Measurements from ENCODE around the gene TMEM117.

TMEM117 gene

GRCh38 chr12:44294649-44295048 lies 458.8 kb downstream of the TMEM117 start:
- no peak for DNase-seq (ENCODE audit: low read depth)
- no peak for TF ChIP-seq CTCF (conservative IDR thresholded peaks at IDR 0.05; ENCODE audit: low read depth, low read length)

GRCh38 chr12:44295958-44296623 lies 460.2 kb downstream of the TMEM117 start:
- H3K4me3 ChIP-seq (ENCODE audit: low read length): no peak overlapping the region
- no peak for DNase-seq (ENCODE audit: low read depth)
- no peak for TF ChIP-seq CTCF (conservative IDR thresholded peaks at IDR 0.05; ENCODE audit: low read depth, low read length)

More at GRCh38 chr12:44294649-44295048, 458.8 kb downstream of the TMEM117 start:
- H3K4me3 ChIP-seq (ENCODE audit: low read length): no peak overlapping the region

- TF ChIP-seq CTCF (conservative IDR thresholded peaks at IDR 0.05; ENCODE audit: low read depth, low read length): no peak
- H3K4me3 ChIP-seq (ENCODE audit: low read length): no peak overlapping the region
- no peak for DNase-seq (ENCODE audit: low read depth)
Measured at GRCh38 chr12:44296624-44297197, 460.8 kb downstream of the TMEM117 start.

GRCh38 chr12:44299524-44299923 lies 463.6 kb downstream of the TMEM117 start:
- DNase-seq (ENCODE audit: low read depth): no peak
- H3K4me3 ChIP-seq (ENCODE audit: low read length): no peak overlapping the region
- no peak for TF ChIP-seq CTCF (conservative IDR thresholded peaks at IDR 0.05; ENCODE audit: low read depth, low read length)

GRCh38 chr12:44307506-44308168 lies 471.8 kb downstream of the TMEM117 start:
- H3K4me3 ChIP-seq (ENCODE audit: low read length): peak overlapping the region; percentile 21
- no peak for TF ChIP-seq CTCF (conservative IDR thresholded peaks at IDR 0.05; ENCODE audit: low read depth, low read length)
- DNase-seq (ENCODE audit: low read depth): peak; percentile 94

GRCh38 chr12:44313188-44313587 lies 477.3 kb downstream of the TMEM117 start:
- TF ChIP-seq CTCF (conservative IDR thresholded peaks at IDR 0.05; ENCODE audit: low read depth, low read length): no peak
- H3K4me3 ChIP-seq (ENCODE audit: low read length): no peak overlapping the region

More at GRCh38 chr12:44313188-44313587, 477.3 kb downstream of the TMEM117 start:
- DNase-seq (ENCODE audit: low read depth): no peak
